GM04504 (cell line): Measurements from ENCODE around the gene ZSCAN32.

Experiments
- DNase-seq: peaks from one replicate; pipeline ENCODE4 v3.0.0-alpha.2; 2012; ENCODE audit warnings: low read depth

ZSCAN32 gene

DNA sequence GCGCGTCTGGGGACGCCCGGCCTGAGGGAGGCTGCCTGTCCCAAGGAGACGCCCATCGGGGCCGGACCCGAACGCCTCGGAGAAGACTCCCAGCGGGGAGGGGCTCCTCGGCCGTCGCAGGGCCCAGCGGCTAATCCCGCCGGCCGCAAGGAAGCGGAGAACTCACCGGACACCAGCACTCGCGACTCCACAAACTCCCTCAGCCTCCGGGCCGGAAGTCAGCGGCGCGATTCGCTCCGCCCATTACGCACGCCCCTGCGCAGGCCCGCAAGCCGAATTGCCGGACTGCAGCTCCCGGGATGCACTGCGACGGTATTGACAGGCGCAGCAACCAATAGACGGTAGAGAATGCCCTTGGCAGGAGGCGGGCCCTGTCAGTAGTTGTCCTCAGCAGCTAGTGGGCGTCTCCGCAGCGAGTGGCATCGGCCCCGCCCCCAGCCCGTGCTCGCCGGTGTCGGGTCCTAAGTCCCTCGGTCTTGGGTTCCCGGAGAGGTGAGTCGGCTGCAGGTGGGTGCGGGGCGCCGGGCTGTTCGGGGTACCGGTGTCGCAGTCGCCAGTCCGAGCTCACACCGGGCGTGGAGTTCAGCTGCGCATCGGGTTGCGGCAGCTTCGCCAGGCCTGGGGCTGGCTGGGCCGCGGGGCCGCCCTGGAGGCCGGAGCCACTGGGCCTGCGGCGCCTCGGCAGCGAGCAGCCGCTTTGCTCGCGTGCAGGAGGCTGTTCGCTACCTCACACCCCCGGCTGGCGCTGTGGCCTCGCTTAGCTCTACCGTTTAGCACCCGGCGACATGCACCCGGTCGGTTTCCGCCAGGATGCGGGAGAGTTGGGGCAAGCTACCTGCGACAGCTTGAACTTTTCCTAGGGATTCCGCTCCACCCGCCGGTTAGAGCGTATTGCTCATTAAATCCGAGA lies at the start of gene ZSCAN32, which contains the start of gene ZNF174:
TSS of gene ZSCAN32 (minus strand) at position 226 of the 910 bp plus-strand sequence. CDS start 3,447 bp downstream, outside the sequence.
TSS of gene ZNF174 (plus strand) at position 437 of the 910 bp plus-strand sequence. CDS start 790 bp downstream, outside the sequence.
- peak; percentile 99 for DNase-seq

DNA sequence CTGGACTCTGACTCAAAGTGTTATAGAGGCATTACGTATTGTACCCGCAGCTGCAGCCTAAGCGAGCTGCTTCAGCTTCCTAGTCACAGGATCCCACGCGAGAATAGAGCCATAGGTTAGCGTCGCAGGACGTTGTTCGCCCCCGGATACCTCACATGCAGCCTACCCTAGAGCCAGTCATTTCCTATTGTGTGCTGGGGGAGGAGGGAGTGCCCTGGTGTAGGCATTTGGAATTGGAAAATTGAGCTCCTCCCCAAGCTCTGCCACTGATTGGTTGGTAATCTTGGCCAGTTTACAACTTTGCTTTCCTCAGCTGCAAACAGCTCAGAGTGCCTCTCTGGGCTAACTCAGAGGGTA lies 43.2 kb upstream of the ZSCAN32 start:
- DNase-seq: peak; percentile 59

GRCh38 chr16:3443108-3444031 lies 42.6 kb upstream of the ZSCAN32 start, which contains the start of the genes NAA60 and ZNF597:
Gene NAA60, plus strand, starts transcription at chr16:3443680. Its CDS starts 32,548 bp downstream, at chr16:3476228.
Gene ZNF597, minus strand, starts transcription at chr16:3443504. Its CDS starts 351 bp downstream, at chr16:3443153.
- DNase-seq: peak; percentile 80

GRCh38 chr16:3439637-3440036 lies 38.8 kb upstream of the ZSCAN32 start:
- no peak for DNase-seq

DNA sequence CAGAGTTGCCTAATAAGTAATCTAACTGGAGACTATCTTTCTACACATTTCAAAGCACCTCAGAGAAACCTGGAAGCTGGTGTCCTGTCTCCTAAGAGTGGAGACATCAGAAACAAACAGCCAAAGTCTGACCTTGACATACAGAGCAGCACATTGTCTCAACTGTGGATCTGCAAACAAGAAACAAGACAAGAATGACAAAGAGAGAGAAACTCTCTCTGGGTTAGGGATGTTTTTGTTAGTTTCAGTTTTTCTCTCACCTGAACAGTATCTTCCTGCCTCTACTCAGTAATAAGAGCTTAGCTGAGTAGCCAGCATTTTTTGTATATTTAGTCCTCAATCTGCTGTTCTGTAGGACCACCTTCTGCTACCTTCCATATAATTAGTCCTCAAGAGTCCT lies 33.6 kb upstream of the ZSCAN32 start:
- DNase-seq: no peak

DNA sequence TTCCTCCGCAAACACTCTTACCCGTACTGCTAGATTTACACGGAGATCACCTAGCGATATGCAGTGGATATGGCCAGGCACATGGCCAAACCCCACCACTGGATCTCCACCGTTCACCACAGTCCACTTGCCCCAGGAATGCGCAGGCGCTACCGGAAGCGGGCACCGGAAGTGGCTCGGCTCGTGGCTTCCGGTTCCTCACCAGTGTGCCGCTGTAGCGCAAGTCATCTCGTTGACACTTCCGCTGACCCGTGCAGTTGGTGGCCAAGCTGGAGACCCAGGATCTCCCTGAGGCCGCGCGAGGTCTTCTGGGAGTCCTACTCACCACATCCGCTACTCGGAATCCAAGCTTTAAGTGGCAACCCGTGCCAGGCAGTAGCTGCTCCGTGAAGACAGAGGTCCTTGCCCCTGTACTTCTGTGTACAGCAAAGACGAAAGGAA lies 31.0 kb upstream of the ZSCAN32 start:
- no peak for DNase-seq

GRCh38 chr16:3413730-3414379 lies 13.1 kb upstream of the ZSCAN32 start:
- no peak for DNase-seq

DNA sequence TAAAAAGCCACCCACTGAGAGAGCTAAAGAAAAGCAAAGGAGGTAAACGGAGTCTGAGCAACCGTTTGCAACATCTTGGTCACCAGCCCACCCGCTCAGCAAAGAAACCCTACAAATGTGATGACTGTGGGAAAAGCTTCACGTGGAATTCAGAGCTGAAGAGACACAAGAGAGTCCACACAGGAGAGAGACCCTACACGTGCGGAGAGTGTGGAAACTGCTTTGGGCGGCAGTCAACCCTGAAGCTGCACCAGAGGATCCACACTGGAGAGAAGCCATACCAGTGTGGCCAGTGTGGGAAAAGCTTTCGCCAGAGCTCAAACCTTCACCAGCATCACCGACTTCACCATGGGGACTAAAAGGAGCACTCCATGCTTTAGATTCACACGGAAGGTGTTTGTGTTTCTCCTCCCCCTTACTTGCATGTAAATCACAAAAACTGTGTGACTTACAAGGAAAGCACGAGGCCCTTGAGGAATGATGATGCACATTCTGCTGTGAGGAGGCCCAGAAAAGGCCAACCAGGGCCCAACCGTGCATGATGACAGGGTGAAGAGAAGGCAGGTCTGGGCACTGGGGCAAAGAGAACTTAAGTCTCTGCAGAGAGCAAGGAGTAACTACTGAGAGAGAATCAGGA lies 7.9 kb upstream of the ZSCAN32 start:
- DNase-seq: no peak

GRCh38 chr16:3401719-3402397 lies 1.1 kb upstream of the ZSCAN32 start:
- no peak for DNase-seq

- no peak for DNase-seq
These were observed 392 bp downstream of the ZSCAN32 start for GRCh38 chr16:3400446-3400778.

- no peak for DNase-seq
These were observed 11.0 kb downstream of the ZSCAN32 start for GRCh38 chr16:3389663-3390338.

DNA sequence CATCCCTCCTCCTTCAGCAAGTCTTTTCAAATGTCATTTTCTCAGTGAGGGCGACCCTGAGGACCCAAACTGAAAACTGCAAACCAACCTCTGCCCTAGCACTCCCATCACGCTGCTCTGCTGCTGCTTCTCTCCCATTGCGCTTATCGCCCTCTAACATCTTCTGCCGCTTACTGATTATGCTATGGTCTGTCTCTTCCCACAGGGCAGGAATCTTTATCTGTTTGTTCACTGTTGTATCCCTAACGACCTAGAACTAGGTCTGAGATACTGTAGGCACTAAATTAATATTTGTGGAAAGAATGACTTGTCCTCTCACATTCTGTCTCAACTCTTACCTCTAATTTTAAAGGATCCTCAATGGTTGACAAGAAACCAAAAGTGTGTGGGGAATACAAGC lies 12.5 kb downstream of the ZSCAN32 start:
- no peak for DNase-seq

GRCh38 chr16:3383045-3383448 lies 17.8 kb downstream of the ZSCAN32 start:
- no peak for DNase-seq

DNA sequence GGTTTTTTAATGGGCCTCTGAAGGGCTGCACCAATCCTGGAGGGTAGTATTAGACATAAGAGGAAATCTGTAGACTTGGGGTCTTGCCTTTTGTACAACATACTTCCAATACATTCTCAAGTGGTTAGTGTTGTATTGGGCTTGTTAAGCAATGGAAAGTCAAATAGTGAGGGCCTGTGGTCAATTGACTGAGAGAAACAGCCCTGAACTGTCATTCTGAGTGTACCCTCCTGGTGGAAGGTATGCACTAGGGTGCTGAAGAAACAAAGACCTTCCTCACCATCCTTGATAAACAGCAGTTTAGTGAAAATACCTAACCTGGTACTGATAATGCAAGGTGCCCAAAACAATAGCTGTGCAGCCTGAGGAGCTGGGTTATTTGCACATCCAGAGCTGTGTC lies 22.9 kb downstream of the ZSCAN32 start:
- no peak for DNase-seq

- no peak for DNase-seq
These were observed 25.1 kb downstream of the ZSCAN32 start for GRCh38 chr16:3375680-3376079.

- DNase-seq: no peak
These were observed 31.7 kb downstream of the ZSCAN32 start for GRCh38 chr16:3369073-3369472.

- DNase-seq: peak; percentile 83
These were observed 35.9 kb downstream of the ZSCAN32 start for GRCh38 chr16:3364774-3365427.

GRCh38 chr16:3363793-3364192 lies 37.0 kb downstream of the ZSCAN32 start:
- DNase-seq: no peak

DNA sequence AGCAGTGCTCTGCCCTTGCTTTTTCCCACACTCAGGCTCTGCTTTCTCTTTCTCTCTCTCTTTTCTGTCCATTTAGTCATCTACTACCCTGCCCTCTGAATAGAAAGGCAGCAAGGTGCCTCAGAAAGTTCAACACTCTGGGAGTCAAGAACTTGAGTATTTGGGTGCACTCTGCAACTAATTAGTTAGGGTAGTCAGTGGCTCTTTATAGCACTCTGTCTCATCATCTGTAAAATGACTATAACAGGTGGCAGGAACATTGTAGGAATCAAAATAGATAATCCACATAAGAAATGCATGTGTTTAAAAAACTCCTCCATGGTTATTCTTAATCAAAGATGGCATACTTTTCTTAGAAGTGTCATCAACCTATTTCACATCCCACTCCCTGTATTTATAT lies 37.9 kb downstream of the ZSCAN32 start:
- DNase-seq: no peak

- no peak for DNase-seq
These were observed 41.9 kb downstream of the ZSCAN32 start for GRCh38 chr16:3358871-3359270.
